T follicular helper cell (primary cell): ENCODE results near the gene IGFBP1.

Experiments
- DNase-seq: peaks from one replicate; pipeline ENCODE4 v3.0.0-alpha.2; 2020; ENCODE audit warnings: low read depth

IGFBP1 gene

GRCh38 chr7:45881280-45881758 lies 7.0 kb upstream of the IGFBP1 start:
- no peak for DNase-seq

GRCh38 chr7:45881759-45882464 lies 6.4 kb upstream of the IGFBP1 start:
- DNase-seq = no peak

- no peak for DNase-seq
These were observed 5.8 kb upstream of the IGFBP1 start for GRCh38 chr7:45882465-45882810.

GRCh38 chr7:45884136-45884535 lies 4.2 kb upstream of the IGFBP1 start:
- no peak for DNase-seq

GRCh38 chr7:45885264-45885882 lies 2.9 kb upstream of the IGFBP1 start:
- DNase-seq = no peak

GRCh38 chr7:45886931-45887667 lies 1.2 kb upstream of the IGFBP1 start:
- DNase-seq = no peak

- DNase-seq = no peak
These were observed 692 bp downstream of the IGFBP1 start for GRCh38 chr7:45888993-45889366.

GRCh38 chr7:45889367-45890067 lies 1.2 kb downstream of the IGFBP1 start:
- no peak for DNase-seq

- DNase-seq = no peak
These were observed 2.0 kb downstream of the IGFBP1 start for GRCh38 chr7:45890125-45890901.

GRCh38 chr7:45890902-45891461 lies 2.7 kb downstream of the IGFBP1 start:
- DNase-seq = no peak

GRCh38 chr7:45891462-45892402 lies 3.4 kb downstream of the IGFBP1 start:
- DNase-seq = no peak

- no peak for DNase-seq
These were observed 4.2 kb downstream of the IGFBP1 start for GRCh38 chr7:45892407-45893035.

- DNase-seq = no peak
These were observed 5.2 kb downstream of the IGFBP1 start for GRCh38 chr7:45893374-45893995.

GRCh38 chr7:45893996-45894664 lies 5.8 kb downstream of the IGFBP1 start:
- no peak for DNase-seq

GRCh38 chr7:45894665-45895062 lies 6.4 kb downstream of the IGFBP1 start:
- DNase-seq = no peak

GRCh38 chr7:45897042-45897690 lies 8.9 kb downstream of the IGFBP1 start:
- no peak for DNase-seq

- no peak for DNase-seq
These were observed 9.9 kb downstream of the IGFBP1 start for GRCh38 chr7:45898222-45898621.

GRCh38 chr7:45901566-45901965 lies 13.3 kb downstream of the IGFBP1 start:
- DNase-seq = no peak
